ENCODE data around the gene FAM117B. TPM values are rescaled to one million over a fixed set of nuclear protein-coding genes. Genes with fewer than 3 reads are reported as not detected.
"Not testable (repeated sequence)": the region's sequence is repeated elsewhere in the genome, so short reads cannot be mapped to it uniquely, and the experiment has no call there.

FAM117B gene
- total RNA-seq, 6 experiments from 2014 or later: 0.55 to 1.2 (median 0.87) TPM

DNA sequence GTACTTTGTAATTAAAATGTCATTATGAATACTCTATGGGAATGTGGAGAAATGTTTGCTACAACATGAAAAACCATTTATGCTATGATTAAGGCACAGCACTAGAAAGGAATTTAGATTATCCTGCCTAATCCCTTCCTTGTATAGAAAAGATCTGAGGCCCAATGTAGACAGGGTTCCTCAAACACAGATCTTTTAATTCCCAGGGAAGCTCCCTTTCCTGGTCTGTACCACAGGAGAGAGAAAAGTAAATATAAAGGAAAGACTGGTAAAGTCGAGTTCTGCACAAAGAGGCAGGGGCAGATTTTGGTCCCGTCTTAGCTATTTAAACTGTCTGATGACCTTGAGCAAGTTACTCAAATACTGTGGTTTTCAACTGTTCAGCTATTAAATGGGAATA lies 152.1 kb downstream of the FAM117B start:
- no peak for TF ChIP-seq CTCF (IDR thresholded peaks at IDR 0.05)
- H3K36me3 Mint-ChIP-seq (ENCODE audit: low read depth): no peaks in the 10 kb centered on the region
- no peak overlapping the region for H3K27ac Mint-ChIP-seq
- no peak for DNase-seq
- H3K9me3 Mint-ChIP-seq: no peaks in the 10 kb centered on the region
- no peak overlapping the region for H3K4me3 Mint-ChIP-seq
- no peaks in the 10 kb centered on the region for H3K27me3 Mint-ChIP-seq (ENCODE audit: insufficient read depth)
- peaks cover 16% of the 10 kb centered on the region; the same call in 1 of the 2 replicates for H3K4me1 Mint-ChIP-seq (ENCODE audit: low read depth)

DNA sequence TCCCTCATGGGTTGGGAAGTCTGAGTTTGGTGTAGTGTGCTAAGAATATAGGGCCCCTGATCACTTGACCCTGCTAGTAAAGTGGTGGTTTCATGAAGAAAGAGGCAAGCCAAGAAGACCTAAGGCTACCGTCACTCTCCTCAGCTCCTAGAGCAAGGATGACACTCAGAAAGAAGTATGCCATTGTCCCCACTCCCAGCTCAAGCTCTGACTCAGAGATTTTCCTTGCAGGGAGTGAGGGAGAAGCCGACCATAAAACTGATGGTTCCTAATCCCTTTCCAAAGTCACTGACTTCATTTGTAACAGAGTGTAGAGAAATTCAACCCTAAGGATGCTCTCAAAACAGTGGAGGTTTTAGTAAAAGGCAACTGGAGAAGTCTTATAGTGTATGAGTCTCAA lies 155.9 kb downstream of the FAM117B start:
- peaks cover 16% of the 10 kb centered on the region; the same call in 1 of the 2 replicates for H3K4me1 Mint-ChIP-seq (ENCODE audit: low read depth)
- H3K27me3 Mint-ChIP-seq (ENCODE audit: insufficient read depth): no peaks in the 10 kb centered on the region
- no peaks in the 10 kb centered on the region for H3K9me3 Mint-ChIP-seq
- no peak overlapping the region for H3K4me3 Mint-ChIP-seq
- no peaks in the 10 kb centered on the region for H3K36me3 Mint-ChIP-seq (ENCODE audit: low read depth)
- no peak overlapping the region for H3K27ac Mint-ChIP-seq
- no peak for TF ChIP-seq CTCF (IDR thresholded peaks at IDR 0.05)
- no peak for DNase-seq

GRCh38 chr2:202797944-202798343 lies 163.2 kb downstream of the FAM117B start:
- Mint-ChIP-seq H3K9me3 (no peaks in the 10 kb centered on the region), H3K4me1 (ENCODE audit: low read depth) (peaks cover 10% of the 10 kb centered on the region), H3K36me3 (ENCODE audit: low read depth) (no peaks in the 10 kb centered on the region), H3K4me3 (no peak overlapping the region), H3K27ac (no peak overlapping the region), H3K27me3 (ENCODE audit: insufficient read depth) (no peaks in the 10 kb centered on the region; the same call in 1 of the 2 replicates)
- TF ChIP-seq CTCF (IDR thresholded peaks at IDR 0.05): no peak
- DNase-seq: no peak

GRCh38 chr2:202805911-202806310 lies 171.1 kb downstream of the FAM117B start:
- H3K27me3 Mint-ChIP-seq (ENCODE audit: insufficient read depth); H3K4me3 Mint-ChIP-seq; DNase-seq; H3K9me3 Mint-ChIP-seq; H3K36me3 Mint-ChIP-seq (ENCODE audit: low read depth); H3K27ac Mint-ChIP-seq: not testable (repeated sequence)
- peaks cover 25% of the 10 kb centered on the region for H3K4me1 Mint-ChIP-seq (ENCODE audit: low read depth)

- not testable (repeated sequence) for H3K4me3 Mint-ChIP-seq; H3K27me3 Mint-ChIP-seq (ENCODE audit: insufficient read depth); H3K9me3 Mint-ChIP-seq; H3K36me3 Mint-ChIP-seq (ENCODE audit: low read depth); H3K27ac Mint-ChIP-seq
- peaks cover 15% of the 10 kb centered on the region for H3K4me1 Mint-ChIP-seq (ENCODE audit: low read depth)
- DNase-seq: peak; percentile 50
Measured at GRCh38 chr2:202807431-202808138, 172.8 kb downstream of the FAM117B start.

- H3K27ac Mint-ChIP-seq: no peak overlapping the region
- no peak for TF ChIP-seq CTCF (IDR thresholded peaks at IDR 0.05)
Measured at GRCh38 chr2:202808754-202809153, 174.0 kb downstream of the FAM117B start.

More at GRCh38 chr2:202808754-202809153, 174.0 kb downstream of the FAM117B start:
- H3K9me3 Mint-ChIP-seq: peaks cover 5% of the 10 kb centered on the region; the same call in 1 of the 2 replicates
- no peak overlapping the region for H3K4me3 Mint-ChIP-seq
- H3K36me3 Mint-ChIP-seq (ENCODE audit: low read depth): no peaks in the 10 kb centered on the region; the same call in none of the 2 replicates
- peaks cover 2% of the 10 kb centered on the region; the same call in 1 of the 2 replicates for H3K27me3 Mint-ChIP-seq (ENCODE audit: insufficient read depth)
- peaks cover 15% of the 10 kb centered on the region for H3K4me1 Mint-ChIP-seq (ENCODE audit: low read depth)
- DNase-seq: no peak

Data from HFFc6 (cell line).